ENCODE data around the gene ATP8A1.

ATP8A1 gene

GRCh38 chr4:42458657-42459056, 198.2 kb downstream of the ATP8A1 start:
- TF ChIP-seq CTCF (conservative IDR thresholded peaks at IDR 0.05; ENCODE audit: control insufficient read depth, insufficient read depth, low read depth, low read length), result no peak
- H3K4me3 ChIP-seq (ENCODE audit: control insufficient read depth, low read depth, low read length), result no peak overlapping the region
- DNase-seq (ENCODE audit: low read depth), result no peak

DNA sequence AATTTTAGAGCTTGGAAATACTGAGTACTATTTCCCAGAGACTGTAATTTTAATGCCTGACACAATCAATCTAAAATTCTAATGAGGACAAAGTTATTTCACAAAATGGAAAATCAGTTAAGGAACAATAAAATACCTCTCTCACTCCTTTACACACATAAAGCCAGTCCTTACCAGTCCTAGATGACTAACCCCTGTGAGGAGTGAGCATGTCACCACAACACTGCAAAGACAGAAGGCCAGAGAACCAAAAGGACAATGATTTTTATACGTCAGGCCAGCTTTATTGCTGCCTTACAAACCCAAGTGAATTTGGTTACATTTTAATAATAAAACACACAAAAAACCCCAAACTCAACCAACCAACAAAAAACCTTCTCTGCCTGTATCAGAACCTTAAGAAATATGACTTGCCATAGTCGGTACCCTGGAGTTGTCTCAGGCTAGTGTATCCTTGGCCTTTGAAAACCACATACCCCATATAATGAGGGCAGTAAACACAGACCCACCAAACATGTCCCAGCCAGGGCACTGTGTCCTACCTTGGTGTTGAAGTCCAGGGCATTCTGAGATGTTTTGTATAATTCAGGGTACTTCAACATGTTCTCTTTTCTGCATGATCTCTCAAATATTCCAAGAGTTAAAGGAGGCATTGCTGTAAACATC, 202.0 kb downstream of the ATP8A1 start:
- no peak for DNase-seq (ENCODE audit: low read depth)
- TF ChIP-seq CTCF (conservative IDR thresholded peaks at IDR 0.05; ENCODE audit: control insufficient read depth, insufficient read depth, low read depth, low read length), result no peak

GRCh38 chr4:42453612-42454011, 203.3 kb downstream of the ATP8A1 start:
- no peak for TF ChIP-seq CTCF (conservative IDR thresholded peaks at IDR 0.05; ENCODE audit: control insufficient read depth, insufficient read depth, low read depth, low read length)

More for the DNA sequence above, 202.0 kb downstream of the ATP8A1 start:
- no peak overlapping the region for H3K4me3 ChIP-seq (ENCODE audit: control insufficient read depth, low read depth, low read length)

DNA sequence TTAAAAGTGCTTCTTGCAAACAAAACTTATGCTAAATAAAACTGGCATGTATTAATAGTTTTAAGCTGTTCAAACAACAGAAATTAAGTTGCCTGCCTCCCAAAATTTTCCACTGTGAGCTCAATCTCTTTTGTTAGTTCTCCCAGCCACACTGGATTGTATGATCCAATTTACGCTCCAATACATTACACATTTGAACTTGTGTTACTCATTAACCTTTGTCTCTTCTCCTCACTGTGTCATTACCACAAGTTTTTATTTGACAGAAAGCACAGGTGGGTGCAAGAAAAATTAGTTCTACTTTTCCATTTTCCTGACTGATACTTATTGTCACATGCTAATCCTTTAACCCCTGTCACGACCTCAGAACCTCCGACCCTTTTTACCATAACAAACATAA, 204.1 kb downstream of the ATP8A1 start:
- no peak overlapping the region for H3K4me3 ChIP-seq (ENCODE audit: control insufficient read depth, low read depth, low read length)
- DNase-seq (ENCODE audit: low read depth), result no peak
- no peak for TF ChIP-seq CTCF (conservative IDR thresholded peaks at IDR 0.05; ENCODE audit: control insufficient read depth, insufficient read depth, low read depth, low read length)

More at GRCh38 chr4:42453612-42454011, 203.3 kb downstream of the ATP8A1 start:
- DNase-seq (ENCODE audit: low read depth), result no peak
- H3K4me3 ChIP-seq (ENCODE audit: control insufficient read depth, low read depth, low read length), result no peak overlapping the region

DNA sequence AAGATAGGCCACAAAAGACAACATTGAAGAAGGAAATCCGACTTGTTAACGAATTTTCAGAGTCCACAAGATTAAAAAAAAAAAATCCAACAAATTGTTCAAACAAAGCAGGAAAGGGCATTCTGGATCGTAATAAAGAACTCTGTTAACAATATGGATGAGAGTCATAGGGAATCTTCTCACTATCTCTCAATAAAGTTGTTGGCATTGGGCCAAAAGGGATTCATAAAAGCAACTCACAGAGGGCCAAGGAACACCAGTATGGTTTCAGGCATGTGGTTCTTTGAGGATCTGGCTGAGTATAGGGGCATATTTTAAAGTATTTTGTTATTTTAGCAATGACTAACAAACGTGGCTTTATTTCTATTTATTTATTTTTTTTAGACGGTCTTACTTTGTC, 210.1 kb downstream of the ATP8A1 start:
- DNase-seq (ENCODE audit: low read depth), result no peak

GRCh38 chr4:42445038-42445437, 211.9 kb downstream of the ATP8A1 start:
- TF ChIP-seq CTCF (conservative IDR thresholded peaks at IDR 0.05; ENCODE audit: control insufficient read depth, insufficient read depth, low read depth, low read length), result no peak
- no peak for DNase-seq (ENCODE audit: low read depth)
- no peak overlapping the region for H3K4me3 ChIP-seq (ENCODE audit: control insufficient read depth, low read depth, low read length)

More for the DNA sequence above, 210.1 kb downstream of the ATP8A1 start:
- H3K4me3 ChIP-seq (ENCODE audit: control insufficient read depth, low read depth, low read length), result no peak overlapping the region
- TF ChIP-seq CTCF (conservative IDR thresholded peaks at IDR 0.05; ENCODE audit: control insufficient read depth, insufficient read depth, low read depth, low read length), result no peak
